HG02840 (cell line): ENCODE measurements around the gene CNIH3.
"Not testable (repeated sequence)": the region's sequence is repeated elsewhere in the genome, so short reads cannot be mapped to it uniquely, and the experiment has no call there.

ENCODE experiments used
- ATAC-seq: cut with Tn5 transposase; IDR thresholded peaks from one replicate; pipeline ENCODE4 v1.9.1; 2021; ENCODE audit warnings: mild to moderate bottlenecking, moderate library complexity, moderate number of reproducible peaks; ENCODE audit not compliant: unreplicated experiment, low FRiP score

CNIH3 gene

DNA sequence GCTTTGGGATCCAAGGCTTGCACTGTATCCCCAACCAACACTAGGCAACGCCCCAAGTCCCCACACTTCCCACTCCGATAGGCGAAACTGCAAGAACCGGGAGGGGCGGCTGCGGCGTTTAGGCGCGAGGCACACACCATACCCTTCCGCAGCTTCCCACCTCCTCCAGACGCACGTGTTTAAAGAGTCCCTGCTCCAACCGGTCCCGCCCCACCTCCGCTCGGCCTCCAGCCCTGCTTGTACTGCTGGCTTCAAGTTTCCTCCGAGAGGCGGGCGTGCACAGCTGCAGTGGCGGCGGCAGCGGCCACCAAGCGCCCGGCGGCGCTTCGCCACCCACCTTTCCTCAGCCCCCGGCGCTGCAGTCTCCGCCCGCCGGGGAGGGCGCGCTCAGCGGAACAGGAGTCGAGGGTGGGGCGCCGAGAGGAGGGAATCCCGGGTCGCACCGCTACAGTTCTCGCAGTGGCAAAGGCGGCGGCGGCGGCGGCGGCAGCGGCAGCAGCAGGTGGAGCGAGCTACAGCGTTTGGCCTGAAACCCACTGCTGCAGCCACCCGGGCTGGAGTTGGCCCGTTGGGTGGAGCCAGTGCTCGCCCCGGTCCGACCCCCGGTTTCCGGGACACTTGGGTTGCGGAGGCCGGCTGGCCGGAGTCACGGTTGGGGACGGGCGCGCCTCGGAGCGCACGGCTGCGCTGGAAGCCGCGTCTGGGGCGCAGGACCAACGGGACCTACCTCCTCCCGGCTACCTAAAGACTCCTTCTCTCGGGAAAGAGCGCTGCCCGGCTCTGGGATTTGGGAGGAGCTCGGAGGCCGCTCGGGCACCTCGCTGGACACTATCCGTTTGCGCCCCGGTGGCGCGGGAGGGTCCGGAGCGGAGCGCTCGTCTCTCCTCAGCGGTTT lies at the start of gene CNIH3:
CNIH3 (plus strand) TSS at position 457 of the 895 bp plus-strand sequence. CDS start 858 bp downstream, outside the sequence.
- ATAC-seq = no peak

DNA sequence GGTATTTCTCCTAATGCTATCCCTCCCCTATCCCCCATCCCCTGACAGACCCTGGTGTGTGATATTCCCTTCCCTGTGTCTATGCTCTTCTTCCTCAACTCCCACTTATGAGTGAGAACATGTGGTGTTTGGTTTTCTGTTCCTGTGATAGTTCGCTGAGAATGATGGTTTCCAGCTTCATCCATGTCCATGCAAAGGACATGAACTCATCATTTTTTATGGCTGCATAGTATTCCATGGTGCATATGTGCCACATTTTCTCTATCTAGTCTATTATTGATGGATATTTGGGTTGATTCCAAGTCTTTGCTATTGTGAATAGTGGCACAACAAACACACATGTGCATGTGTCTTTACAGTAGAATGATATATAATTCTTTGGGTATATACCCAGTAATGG lies 49.6 kb upstream of the CNIH3 start:
- ATAC-seq = not testable (repeated sequence)

- no peak for ATAC-seq
Measured at GRCh38 chr1:224569276-224569675, 46.8 kb upstream of the CNIH3 start.

DNA sequence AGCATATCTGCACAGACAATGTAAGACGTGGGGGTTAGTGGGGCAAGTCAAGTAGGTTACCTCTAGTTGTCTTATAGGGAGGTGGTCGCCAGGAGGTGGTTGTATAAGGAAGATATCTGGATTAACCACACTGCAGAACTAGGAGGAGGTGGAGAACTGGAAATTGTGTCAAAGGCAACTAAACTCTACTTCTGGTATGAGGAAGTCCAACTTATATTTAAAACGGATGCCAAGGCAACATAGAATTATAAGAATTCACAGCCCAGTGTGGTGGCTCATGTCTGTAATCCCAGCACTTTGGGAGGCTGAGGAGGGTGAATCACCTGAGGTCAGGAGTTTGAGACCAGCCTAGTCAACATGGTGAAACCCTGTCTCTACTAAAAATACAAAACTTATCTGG lies 44.1 kb upstream of the CNIH3 start:
- ATAC-seq = not testable (repeated sequence)

DNA sequence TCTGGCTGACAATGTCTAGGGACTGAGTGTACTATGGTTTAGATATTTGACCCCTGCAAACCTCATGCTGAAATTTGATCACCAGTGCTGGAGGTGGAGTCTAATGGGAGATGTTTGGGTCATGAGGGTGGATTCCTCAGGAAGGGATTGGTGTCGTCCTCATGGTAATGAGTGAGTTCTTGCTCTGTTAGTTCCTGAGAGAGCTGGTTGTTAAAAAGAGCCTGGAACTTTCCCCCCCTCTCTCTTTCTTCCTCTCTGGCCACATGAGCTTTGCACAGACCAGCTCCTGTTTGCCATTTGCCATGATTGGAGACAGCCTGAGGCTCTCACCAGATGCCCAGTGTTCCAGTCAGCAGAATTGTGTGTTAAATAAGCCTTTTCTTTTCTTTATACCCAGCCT lies 36.6 kb upstream of the CNIH3 start:
- ATAC-seq = no peak

- no peak for ATAC-seq
Measured at GRCh38 chr1:224580006-224580405, 36.1 kb upstream of the CNIH3 start.

GRCh38 chr1:224582041-224582440 lies 34.1 kb upstream of the CNIH3 start:
- ATAC-seq = no peak

GRCh38 chr1:224583774-224584173 lies 32.3 kb upstream of the CNIH3 start:
- no peak for ATAC-seq

DNA sequence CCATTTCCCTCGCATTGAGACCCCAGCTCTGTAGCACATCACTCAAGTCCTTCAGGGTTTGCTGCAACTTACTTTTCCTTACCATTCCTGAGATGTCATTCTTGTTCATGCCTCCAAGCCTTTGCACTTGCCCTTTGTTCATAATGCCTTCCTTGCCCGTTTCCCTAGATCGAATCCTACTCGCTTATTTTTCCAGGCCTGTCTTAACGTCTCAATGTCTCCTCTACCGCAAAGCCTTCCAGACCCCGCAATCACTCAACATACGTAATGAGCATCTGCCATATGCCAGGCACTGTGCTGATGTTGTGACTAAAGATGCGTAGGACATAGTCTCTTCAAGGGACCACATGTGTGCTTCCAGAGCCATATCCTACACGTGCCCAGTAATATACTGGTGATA lies 31.1 kb upstream of the CNIH3 start:
- ATAC-seq = no peak

DNA sequence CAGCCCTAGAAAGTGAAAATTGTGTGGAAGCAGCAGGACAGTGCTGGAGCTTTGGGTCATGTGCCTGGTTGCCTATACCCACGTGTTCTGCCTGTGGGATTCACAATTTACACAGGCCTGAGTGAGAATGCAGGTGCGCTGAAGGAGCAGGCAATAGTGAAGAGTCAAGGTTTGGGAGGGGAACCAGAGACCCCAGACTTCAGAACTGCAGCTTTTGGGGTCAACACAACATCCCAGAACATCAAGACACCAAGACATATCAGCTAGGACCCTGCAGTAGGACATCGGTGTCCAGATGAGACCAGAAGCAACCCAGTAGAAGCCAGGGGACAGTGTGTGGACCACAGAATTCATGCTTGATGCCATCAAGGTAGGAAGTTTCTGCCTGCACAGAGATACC lies 29.1 kb upstream of the CNIH3 start:
- ATAC-seq = no peak

DNA sequence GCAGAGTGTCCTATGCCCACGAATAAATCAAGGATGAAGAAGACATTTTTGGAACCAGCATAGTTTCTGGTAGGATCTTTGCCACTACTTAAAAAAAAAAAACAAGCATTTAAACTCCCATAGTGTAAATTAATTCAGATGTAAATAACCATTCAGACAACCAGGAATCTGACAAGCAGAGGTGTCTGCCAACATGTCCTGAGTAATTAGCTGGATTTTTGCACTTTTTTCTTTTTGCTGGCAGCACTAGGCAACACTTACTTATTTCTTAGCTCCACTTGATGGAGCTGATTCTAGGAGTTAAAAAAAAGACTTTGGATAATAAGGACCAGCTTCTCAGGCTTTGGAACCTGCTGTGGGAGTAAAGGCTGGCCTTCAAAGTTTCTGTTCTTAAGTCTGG lies 27.6 kb upstream of the CNIH3 start:
- no peak for ATAC-seq

DNA sequence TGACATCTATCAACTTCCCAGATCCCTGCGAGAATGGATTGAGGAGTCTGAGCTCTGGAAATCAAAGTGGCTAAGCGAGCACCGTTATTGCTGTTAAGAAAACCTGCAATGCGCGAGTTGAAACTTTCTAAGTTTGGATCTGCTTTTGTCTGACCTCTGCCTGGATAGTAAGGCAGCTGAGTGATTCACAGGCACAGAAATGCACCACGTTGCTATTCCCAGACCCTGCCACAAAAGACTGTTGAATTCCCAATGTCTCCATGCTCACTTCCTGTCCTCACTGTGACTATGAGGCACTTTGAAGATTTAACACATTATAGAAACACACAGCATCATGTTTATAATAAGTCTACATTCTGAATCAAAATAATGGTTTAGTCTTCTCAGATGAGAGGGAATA lies 27.1 kb upstream of the CNIH3 start:
- ATAC-seq = no peak

DNA sequence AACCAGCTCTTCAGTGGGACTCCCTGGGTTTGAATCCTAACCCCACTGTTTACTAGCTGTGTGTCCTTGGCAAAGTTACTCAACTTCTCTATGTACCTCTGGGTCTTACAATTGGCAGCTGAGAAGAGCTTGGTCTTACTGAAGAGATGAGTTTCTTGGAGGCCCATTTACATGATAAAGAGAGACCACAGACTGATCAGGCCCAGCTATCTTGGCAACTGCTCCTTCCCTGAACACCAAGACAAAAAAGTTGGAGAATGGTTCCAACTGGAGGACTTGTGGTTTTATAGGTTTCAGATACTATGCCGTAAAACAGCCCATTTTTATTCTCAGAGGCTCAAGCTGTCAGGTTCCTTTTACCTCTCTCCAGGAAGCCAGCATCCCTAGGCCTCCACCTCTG lies 24.8 kb upstream of the CNIH3 start:
- ATAC-seq = no peak

GRCh38 chr1:224592636-224593582 lies 23.2 kb upstream of the CNIH3 start:
- ATAC-seq = no peak

GRCh38 chr1:224594360-224594759 lies 21.8 kb upstream of the CNIH3 start:
- ATAC-seq = no peak

DNA sequence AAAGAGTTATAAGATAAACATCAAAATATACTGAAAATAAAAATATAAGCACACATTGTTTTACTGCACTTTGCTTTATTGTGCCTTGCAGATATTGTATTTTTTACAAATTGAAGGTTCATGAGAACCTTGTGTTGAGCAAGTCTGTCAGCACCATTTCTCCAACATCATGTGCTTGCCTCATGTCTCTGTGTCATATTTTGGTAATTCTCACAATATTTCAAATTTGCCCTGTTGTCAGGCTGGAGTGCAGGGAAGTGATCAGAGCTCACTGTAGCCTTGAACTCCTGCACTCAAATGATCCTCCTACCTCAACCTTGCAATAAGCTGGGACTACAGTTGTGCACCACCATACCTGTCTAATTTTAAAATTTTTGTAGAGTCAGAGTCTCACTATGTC lies 21.3 kb upstream of the CNIH3 start:
- no peak for ATAC-seq

- no peak for ATAC-seq
Measured at GRCh38 chr1:224605482-224606181, 10.5 kb upstream of the CNIH3 start.

DNA sequence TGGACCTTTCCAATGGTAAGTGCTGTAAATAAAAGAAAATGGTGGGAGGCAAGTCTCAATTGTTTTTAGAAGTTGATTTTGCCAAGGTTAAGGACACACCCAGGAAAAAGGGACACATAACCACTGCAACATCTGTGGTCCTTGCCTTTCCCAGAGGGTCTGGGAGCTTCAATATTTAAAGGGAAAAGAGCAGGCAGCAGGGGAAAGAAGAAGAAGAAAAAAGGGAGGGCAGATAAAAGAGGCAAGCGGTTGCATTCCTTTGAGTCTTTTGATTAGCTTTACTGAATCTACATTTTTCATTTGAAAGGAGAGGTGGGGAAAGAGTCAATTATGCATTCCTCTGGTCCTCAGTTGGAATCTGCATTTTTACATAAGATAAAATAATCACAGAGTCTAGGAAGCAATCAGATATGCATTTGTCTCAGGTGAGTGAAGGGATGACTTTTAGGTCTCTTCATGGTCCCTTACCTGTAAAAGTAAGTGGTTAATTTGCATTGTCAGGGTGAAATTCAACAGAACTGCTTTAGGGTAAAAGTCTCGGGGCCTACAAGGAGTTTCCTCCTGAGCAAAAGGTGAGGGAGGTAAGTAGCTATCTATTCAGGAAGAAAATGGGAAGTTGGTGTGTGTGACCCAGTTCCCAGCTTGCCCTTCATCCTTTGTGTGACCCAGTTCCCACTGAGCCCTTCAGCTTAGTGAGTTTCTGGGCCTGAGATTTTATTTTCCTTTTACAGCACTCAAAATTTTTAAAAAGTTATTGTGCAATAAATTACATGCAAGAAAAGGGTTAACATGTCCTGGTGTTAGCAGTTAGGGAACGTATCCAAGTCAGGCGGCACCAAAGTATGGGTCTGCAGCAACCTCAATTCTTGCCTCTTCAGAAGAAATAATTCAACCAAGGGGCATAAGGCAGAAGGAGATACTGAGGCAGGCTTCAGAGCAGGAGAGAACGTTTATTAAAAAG lies 8.6 kb upstream of the CNIH3 start:
- ATAC-seq = no peak

- ATAC-seq = no peak
Measured at GRCh38 chr1:224609333-224609732, 6.8 kb upstream of the CNIH3 start.

DNA sequence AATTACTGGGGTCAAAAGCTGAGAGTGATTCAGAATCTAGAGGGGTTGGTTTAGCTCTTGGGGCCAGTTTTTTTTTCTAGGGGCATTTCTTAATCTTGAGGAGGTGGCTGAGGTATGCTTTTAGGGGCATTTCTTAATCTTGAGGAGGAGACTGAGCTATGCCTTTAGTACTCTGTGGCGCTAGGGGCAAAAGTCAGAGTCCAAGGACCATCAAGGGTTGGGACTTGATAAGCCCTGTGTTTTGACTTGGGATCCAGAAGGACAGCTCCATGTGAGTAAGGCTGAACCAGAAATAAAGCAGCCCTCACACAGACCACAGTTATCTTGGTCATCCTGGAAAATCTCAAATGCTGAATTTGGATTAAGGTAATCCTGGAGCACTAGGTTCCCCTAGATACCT lies 3.9 kb upstream of the CNIH3 start:
- ATAC-seq = no peak
